HUES6 (cell line): Measurements from ENCODE around the gene OR7C2.

Experiments
- H3K27ac ChIP-seq: 2 replicates; pipeline ENCODE4 v1.7.0; 2013; ENCODE audit warnings: low read depth, mild to moderate bottlenecking, low read length, inconsistent platforms
- H3K27me3 ChIP-seq: 2 replicates; pipeline ENCODE4 v1.6.1; 2013; ENCODE audit warnings: low read length; ENCODE audit not compliant: control insufficient read depth, insufficient read depth
- H3K36me3 ChIP-seq: 2 replicates; pipeline ENCODE4 v1.6.1; 2013; ENCODE audit warnings: low read length; ENCODE audit not compliant: control insufficient read depth, insufficient read depth
- H3K4me1 ChIP-seq: 2 replicates; pipeline ENCODE4 v1.6.1; 2013; ENCODE audit warnings: low read length; ENCODE audit not compliant: control insufficient read depth, insufficient read depth
- H3K4me3 ChIP-seq: 2 replicates; pipeline ENCODE4 v1.5.1; 2013; ENCODE audit warnings: low read depth, low read length
- H3K9ac ChIP-seq: one replicate; pipeline ENCODE4 v1.6.1; 2013; ENCODE audit warnings: mild to moderate bottlenecking, low read length
- H3K9me3 ChIP-seq: 2 replicates; pipeline ENCODE4 v1.6.1; 2013; ENCODE audit warnings: low read depth, low read length; ENCODE audit not compliant: control insufficient read depth, insufficient read depth

OR7C2 gene

GRCh38 chr19:14978161-14978776 is 37.0 kb downstream of the OR7C2 start:
- Histone ChIP-seq H3K36me3 (no peaks in the 10 kb centered on the region), H3K9ac (no peak overlapping the region), H3K4me3 (peak overlapping the region; percentile 72; the same call in 1 of the 2 replicates), H3K27ac (no peak overlapping the region), H3K27me3 (peaks cover 62% of the 10 kb centered on the region), H3K9me3 (no peaks in the 10 kb centered on the region), H3K4me1 (no peaks in the 10 kb centered on the region)

DNA sequence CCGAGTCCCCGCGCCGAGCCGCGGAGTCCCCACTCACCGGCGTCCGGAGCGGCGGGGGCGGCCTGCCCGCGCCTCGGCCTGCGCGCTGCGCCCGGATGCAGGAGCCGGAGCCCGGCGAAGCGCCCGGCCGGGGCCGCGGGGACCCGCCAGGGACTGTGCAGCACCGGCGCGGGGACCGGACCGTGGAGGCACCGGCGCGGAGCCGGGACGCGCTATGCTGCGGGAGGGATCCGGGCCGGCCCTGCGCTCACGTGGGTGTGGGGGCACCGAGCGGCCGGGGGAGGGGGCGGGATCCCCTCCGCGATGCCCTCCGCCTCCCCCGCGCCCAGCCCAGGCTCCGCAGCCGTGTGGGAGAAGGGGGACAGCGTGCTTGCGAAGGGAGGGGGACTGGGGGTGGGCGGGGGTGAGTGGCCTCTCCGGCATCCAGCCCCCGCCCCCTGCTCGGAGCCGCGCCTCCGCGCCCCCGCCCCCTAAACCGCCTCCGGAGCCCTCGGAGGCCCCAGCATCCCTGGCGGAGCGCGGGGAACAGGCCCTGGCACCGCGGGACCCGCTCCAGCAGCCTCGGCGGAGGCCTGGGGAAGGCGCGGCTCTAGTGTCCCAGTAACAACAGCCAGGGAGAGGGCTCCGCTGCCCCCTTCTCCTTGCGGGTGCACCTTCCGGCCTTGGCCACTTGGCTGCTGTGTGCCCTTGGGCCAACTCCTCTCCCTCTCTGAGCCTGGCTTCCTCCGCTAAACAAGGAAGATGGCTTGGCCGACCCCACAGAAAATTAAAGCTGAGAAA is 38.4 kb downstream of the OR7C2 start, which contains the start of gene SLC1A6:
TSS of gene SLC1A6 (minus strand) at position 389 of the 780 bp plus-strand sequence. CDS start 6,954 bp downstream, outside the sequence.
- no peak within 1 kb of the TSS for H3K27ac ChIP-seq
- peaks cover 65% of the 10 kb centered on the region for H3K27me3 ChIP-seq
- H3K9ac ChIP-seq: peak within 1 kb of the TSS; percentile 30
- no peaks in the 10 kb centered on the region for H3K9me3 ChIP-seq
- H3K4me1 ChIP-seq: no peaks in the 10 kb centered on the region
- H3K4me3 ChIP-seq: peak within 1 kb of the TSS; percentile 72
- no peaks in the 10 kb centered on the region for H3K36me3 ChIP-seq

DNA sequence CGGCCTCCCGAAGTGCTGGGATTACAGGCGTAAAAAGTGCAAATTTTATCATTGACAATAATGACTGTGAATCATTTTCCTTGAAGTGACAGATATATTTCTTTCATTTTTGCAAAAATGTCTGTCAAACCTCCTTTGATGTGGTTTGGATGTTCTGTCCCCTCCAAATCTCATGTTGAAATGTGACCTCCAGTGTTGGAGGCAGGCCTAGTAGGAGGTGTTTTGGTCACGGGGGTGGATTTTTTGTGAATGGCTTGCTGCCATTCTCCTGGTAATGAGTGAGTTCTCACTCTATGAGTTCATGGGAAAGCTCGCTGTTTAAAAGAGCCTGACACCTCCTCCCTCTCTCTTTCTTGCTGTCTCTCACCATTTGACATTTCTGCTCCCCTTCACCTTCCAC is 43.8 kb downstream of the OR7C2 start:
- Histone ChIP-seq H3K9me3 (no peaks in the 10 kb centered on the region), H3K36me3 (no peaks in the 10 kb centered on the region), H3K4me1 (no peaks in the 10 kb centered on the region), H3K4me3 (no peak overlapping the region), H3K27me3 (peaks cover 27% of the 10 kb centered on the region), H3K9ac (no peak overlapping the region), H3K27ac (no peak overlapping the region)
